KMS-11 (cell line): ENCODE results near the gene CSNK2A1.

ENCODE experiments used
- H2AFZ ChIP-seq: fragments of 200-600 bp; sonication (generic); 2 replicates; pipeline ENCODE4 v1.6.1; 2016; ENCODE audit warnings: antibody characterized with exemption, mixed run types, low read depth
- H3K27ac ChIP-seq: fragments of 200-600 bp; sonication (generic); 2 replicates; pipeline ENCODE4 v1.6.1; 2016; ENCODE audit warnings: mild to moderate bottlenecking, mixed run types
- H3K27me3 ChIP-seq: fragments of 200-600 bp; sonication (generic); 2 replicates; pipeline ENCODE4 v1.6.1; 2017; ENCODE audit warnings: mild to moderate bottlenecking, low read depth, mixed run types, moderate library complexity; ENCODE audit not compliant: insufficient read depth
- H3K36me3 ChIP-seq: fragments of 200-600 bp; sonication (generic); 2 replicates; pipeline ENCODE4 v1.6.1; 2017; ENCODE audit warnings: mild to moderate bottlenecking, mixed run types; ENCODE audit not compliant: insufficient read depth
- H3K4me1 ChIP-seq: fragments of 200-600 bp; sonication (generic); 2 replicates; pipeline ENCODE4 v1.6.1; 2016; ENCODE audit warnings: mild to moderate bottlenecking, low read depth, mixed run types; ENCODE audit not compliant: poor library complexity, severe bottlenecking
- H3K4me2 ChIP-seq: fragments of 200-600 bp; sonication (generic); 2 replicates; pipeline ENCODE4 v1.7.0; 2016; ENCODE audit warnings: mild to moderate bottlenecking, mixed run types
- H3K4me3 ChIP-seq: fragments of 200-600 bp; sonication (generic); IDR thresholded peaks from 2 replicates; pipeline ENCODE4 v1.6.1; 2017; ENCODE audit warnings: low read depth, low read length, mixed read lengths; ENCODE audit not compliant: insufficient read depth
- H3K79me2 ChIP-seq: fragments of 200-600 bp; sonication (generic); 2 replicates; pipeline ENCODE4 v1.6.1; 2016; ENCODE audit warnings: low read depth, mixed run types; ENCODE audit not compliant: insufficient read depth
- H3K9ac ChIP-seq: fragments of 200-600 bp; sonication (generic); 2 replicates; pipeline ENCODE4 v1.6.1; 2016; ENCODE audit warnings: mild to moderate bottlenecking, mixed run types
- H4K20me1 ChIP-seq: fragments of 200-600 bp; sonication (generic); 2 replicates; pipeline ENCODE4 v1.6.1; 2016; ENCODE audit warnings: mild to moderate bottlenecking, mixed run types; ENCODE audit not compliant: insufficient read depth
- TF ChIP-seq, protein P1 (sequence below): fragments of 200-600 bp; sonication (generic); conservative IDR thresholded peaks from 2 replicates; pipeline ENCODE4 v1.6.1; 2017; ENCODE audit warnings: low read depth, mild to moderate bottlenecking, antibody characterized with exemption, low read length, moderate library complexity, mixed read lengths

The CSNK2A1 gene

DNA sequence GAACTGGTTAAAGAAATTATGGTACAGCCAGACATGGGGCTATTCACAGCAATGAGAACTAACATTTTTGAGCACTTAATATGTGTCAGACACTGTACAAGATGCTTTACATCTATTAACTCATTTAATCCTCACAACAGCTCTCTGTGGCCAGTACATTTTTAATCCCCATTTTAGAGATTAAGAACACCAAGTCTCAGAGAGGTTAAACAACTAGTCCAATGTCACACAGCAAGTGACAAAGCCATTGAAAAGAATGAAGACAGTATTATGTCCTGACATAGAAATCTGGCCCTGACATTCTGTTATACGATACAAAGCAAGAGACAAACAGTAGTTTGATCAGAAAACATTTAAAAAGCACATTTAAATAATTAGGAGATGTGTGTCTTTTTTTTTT is 3.8 kb upstream of the CSNK2A1 start:
- Histone ChIP-seq H3K79me2 (peaks cover 12% of the 10 kb centered on the region), H3K27me3 (no peaks in the 10 kb centered on the region), H3K36me3 (0 out of 2 replicates have a peak, but pooled peaks cover under 1% of the 10 kb centered on the region), H3K4me1 (peaks cover 7% of the 10 kb centered on the region), H3K9ac (no peak overlapping the region), H3K27ac (no peak overlapping the region), H3K4me3 (no peak overlapping the region), H2AFZ (no peak overlapping the region), H4K20me1 (no peaks in the 10 kb centered on the region), H3K4me2 (no peak overlapping the region)
- TF ChIP-seq, protein P1, sequence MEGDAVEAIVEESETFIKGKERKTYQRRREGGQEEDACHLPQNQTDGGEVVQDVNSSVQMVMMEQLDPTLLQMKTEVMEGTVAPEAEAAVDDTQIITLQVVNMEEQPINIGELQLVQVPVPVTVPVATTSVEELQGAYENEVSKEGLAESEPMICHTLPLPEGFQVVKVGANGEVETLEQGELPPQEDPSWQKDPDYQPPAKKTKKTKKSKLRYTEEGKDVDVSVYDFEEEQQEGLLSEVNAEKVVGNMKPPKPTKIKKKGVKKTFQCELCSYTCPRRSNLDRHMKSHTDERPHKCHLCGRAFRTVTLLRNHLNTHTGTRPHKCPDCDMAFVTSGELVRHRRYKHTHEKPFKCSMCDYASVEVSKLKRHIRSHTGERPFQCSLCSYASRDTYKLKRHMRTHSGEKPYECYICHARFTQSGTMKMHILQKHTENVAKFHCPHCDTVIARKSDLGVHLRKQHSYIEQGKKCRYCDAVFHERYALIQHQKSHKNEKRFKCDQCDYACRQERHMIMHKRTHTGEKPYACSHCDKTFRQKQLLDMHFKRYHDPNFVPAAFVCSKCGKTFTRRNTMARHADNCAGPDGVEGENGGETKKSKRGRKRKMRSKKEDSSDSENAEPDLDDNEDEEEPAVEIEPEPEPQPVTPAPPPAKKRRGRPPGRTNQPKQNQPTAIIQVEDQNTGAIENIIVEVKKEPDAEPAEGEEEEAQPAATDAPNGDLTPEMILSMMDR: no peak

DNA sequence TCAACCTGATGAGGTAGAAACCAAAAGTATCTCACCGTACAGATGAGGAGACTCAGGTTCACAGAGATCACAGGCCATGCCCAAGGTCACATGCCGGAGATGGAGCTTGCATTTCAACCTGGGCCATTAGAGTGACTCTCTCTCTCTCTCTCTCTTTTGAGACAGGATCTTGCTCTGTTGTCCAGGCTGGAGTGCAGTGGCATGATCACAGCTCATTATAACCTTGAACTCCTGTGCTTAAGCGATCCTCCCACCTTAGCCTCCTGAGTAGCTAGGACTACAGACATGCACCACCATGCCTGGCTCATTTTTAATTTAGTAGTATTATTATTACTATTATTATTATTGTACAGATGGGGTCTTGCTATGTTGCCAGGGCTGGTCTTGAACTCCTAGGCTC is 2.8 kb upstream of the CSNK2A1 start:
- Histone ChIP-seq H3K27ac (no peak overlapping the region), H3K36me3 (0 out of 2 replicates have a peak, but pooled peaks cover 3% of the 10 kb centered on the region), H3K4me2 (no peak overlapping the region), H3K4me1 (peaks cover 17% of the 10 kb centered on the region), H3K27me3 (no peaks in the 10 kb centered on the region), H3K4me3 (no peak overlapping the region), H3K79me2 (peaks cover 22% of the 10 kb centered on the region), H3K9ac (no peak overlapping the region), H2AFZ (no peak overlapping the region), H4K20me1 (peaks cover 6% of the 10 kb centered on the region; the same call in 1 of the 2 replicates)
- TF ChIP-seq, protein P1: no peak

DNA sequence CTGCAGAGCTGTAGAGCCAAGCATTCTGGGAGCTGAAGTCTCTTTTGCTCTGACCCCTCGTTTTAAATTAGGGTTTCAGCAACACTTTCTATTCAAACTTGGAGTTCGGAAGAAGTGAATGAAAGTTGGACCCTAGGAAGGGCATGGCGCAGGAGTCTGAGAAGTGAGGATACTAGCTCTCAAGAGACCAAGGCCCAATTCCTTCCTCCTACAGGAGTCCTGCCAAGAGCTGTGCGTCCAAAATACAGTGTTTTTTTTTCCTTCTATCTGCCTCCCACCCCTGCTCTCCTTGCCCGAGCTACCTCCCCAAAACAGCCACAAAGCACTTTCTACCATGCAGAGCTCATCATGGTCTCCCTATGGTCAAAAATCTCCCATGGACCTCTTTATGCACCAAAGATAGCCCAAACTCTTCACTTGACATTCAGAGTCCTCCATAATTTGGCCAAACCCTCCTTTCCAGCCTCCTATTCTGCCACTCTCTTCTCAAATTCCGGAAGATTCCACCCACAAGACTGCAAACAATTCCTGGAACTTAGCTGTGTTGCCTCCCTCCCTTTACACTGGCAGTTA is 649 bp upstream of the CSNK2A1 start:
- peak overlapping the region; percentile 85 for H2AFZ ChIP-seq
- peaks cover 43% of the 10 kb centered on the region for H3K79me2 ChIP-seq
- no peak overlapping the region for H3K4me3 ChIP-seq
- peak overlapping the region; percentile 31 for H3K4me2 ChIP-seq
- peak overlapping the region; percentile 79 for H3K27ac ChIP-seq
- H3K36me3 ChIP-seq: 0 out of 2 replicates have a peak, but pooled peaks cover 6% of the 10 kb centered on the region
- H4K20me1 ChIP-seq: peaks cover 23% of the 10 kb centered on the region
- peak overlapping the region; percentile 95; the same call in 1 of the 2 replicates for H3K9ac ChIP-seq
- TF ChIP-seq, protein P1: no peak
- no peaks in the 10 kb centered on the region for H3K27me3 ChIP-seq
- H3K4me1 ChIP-seq: peaks cover 28% of the 10 kb centered on the region

DNA sequence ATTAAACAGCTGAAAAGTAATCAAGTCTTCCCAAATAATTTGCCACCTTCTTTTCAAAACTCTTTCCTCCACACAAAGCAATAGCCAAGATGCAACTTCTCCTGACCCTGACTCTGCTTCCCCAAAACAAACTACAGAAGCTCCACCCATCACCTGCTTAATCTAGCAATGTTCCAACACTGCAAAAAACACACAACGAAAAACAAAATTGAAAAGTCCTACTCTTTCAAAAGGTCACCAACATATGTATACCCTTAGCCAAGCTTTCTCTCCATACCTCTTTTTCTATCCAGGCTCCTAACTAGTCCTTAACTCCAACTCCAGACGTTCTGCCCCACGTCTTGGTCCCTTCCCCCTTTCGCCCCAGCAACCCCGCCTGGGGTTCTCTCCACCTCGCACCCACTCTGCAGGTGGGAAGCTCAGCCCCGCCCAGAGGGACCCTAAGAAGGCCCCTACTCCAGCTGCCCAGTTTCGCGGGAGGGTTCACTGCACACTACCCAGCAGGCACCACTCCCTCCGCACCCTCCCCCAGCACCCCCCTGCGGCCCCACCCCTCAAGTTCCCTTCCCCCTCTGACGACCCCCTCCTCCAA is 717 bp downstream of the CSNK2A1 start:
- Histone ChIP-seq H4K20me1 (peaks cover 35% of the 10 kb centered on the region), H3K36me3 (0 out of 2 replicates have a peak, but pooled peaks cover 6% of the 10 kb centered on the region), H3K9ac (peak overlapping the region; percentile 95), H3K27ac (peak overlapping the region; percentile 79), H3K79me2 (peaks cover 57% of the 10 kb centered on the region), H3K4me3 (no peak overlapping the region), H3K4me2 (peak overlapping the region; percentile 75), H2AFZ (no peak overlapping the region), H3K27me3 (no peaks in the 10 kb centered on the region), H3K4me1 (peaks cover 34% of the 10 kb centered on the region)
- TF ChIP-seq, protein P1: no peak
